Activated CD8-positive, alpha-beta T cell treated with anti-CD3 and anti-CD28 coated beads for 36 hours (primary cell): Measurements from ENCODE around the gene INTS1. TPM values are rescaled to one million over a fixed set of nuclear protein-coding genes. Genes with fewer than 3 reads are reported as not detected.

Experiments used
- ATAC-seq: fragments of 200-7000 bp; cut with Tn5 transposase; one replicate; pipeline ENCODE4 v1.10.0; 2021; ENCODE audit warnings: mild to moderate bottlenecking, moderate library complexity
- CTCF ChIA-PET: fragments of 350-600 bp; sonication (Branson Sonifier 250); formaldehyde crosslinking; loops from one replicate; lab custom pipeline; 2021; ENCODE audit warnings: antibody characterized with exemption; lab: Charles Lee
- POLR2A ChIA-PET: fragments of 350-600 bp; sonication (Branson Sonifier 250); formaldehyde crosslinking; loops from one replicate; lab custom pipeline; 2021; ENCODE audit warnings: antibody characterized with exemption; lab: Charles Lee
- DNase-seq: peaks from one replicate; pipeline ENCODE4 v3.0.0-alpha.2; 2020
- H3K27ac Mint-ChIP-seq: one replicate; pipeline ENCODE4 v1.8.0; 2021; ENCODE audit warnings: mild to moderate bottlenecking, mixed read lengths
- H3K27me3 Mint-ChIP-seq: one replicate; pipeline ENCODE4 v1.8.0; 2021; ENCODE audit warnings: mixed read lengths
- H3K36me3 Mint-ChIP-seq: one replicate; pipeline ENCODE4 v1.8.0; 2021; ENCODE audit warnings: low read depth, mixed read lengths
- H3K4me1 Mint-ChIP-seq: one replicate; pipeline ENCODE4 v1.8.0; 2021; ENCODE audit warnings: low read depth, mixed read lengths
- H3K4me3 Mint-ChIP-seq: one replicate; pipeline ENCODE4 v1.8.0; 2021; ENCODE audit warnings: mild to moderate bottlenecking, moderate library complexity, mixed read lengths
- H3K9me3 Mint-ChIP-seq: one replicate; pipeline ENCODE4 v1.8.0; 2021; ENCODE audit warnings: mixed read lengths
- intact Hi-C: fragments of 100-400 bp; cut with micrococcal nuclease; formaldehyde crosslinking; loops from one replicate; pipeline ENCODE4 v1.10.0; 2022
- total RNA-seq, 2 experiments: library from RNA; stranded (reverse); gene quantifications; one replicate each; pipeline ENCODE4 v1.2.3, GENCODE V29; 2021
- TF ChIP-seq, protein P1 (sequence below): fragments of 200-600 bp; IDR thresholded peaks from one replicate; pipeline ENCODE4 v1.8.0; 2022; ENCODE audit warnings: antibody characterized with exemption, mild to moderate bottlenecking

The INTS1 gene
- total RNA-seq, 2 experiments from 2014 or later: 100 to 103 TPM

DNA sequence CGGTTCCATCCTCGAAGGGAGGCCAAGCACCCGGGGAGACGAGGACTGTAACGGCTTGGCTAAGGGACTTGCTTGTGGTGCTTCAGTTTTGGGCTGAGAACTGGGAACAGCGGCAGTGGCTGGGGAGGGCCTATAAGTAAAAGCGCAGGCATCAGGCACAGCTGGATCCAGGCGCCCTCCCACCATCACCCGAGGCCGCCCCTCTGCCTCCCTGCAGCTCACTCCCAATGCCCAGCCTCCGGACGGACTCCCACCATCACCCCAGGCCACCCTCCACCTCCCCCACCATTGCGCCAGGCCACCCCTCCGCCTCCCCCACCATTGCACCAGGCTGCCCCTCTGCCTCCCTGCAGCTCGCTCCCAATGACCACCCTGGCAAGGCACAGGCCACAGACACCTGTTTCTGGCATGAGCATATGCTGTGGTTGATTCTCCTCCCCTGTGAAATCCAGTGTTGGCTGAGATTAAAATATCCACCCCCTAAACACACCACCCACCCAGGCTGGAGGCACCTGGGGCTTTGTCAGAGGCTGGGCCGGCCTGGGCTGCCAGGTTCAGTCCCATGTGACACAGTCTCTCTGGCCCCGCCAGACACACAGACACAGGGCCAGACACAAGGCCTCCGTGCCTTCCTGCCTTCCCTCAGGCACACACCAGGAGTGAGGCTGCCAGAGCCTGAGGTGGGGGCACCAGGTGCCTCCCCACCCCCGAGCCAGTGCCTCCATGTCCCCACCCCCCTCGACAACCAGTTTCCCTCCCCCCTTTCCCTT is 61.6 kb downstream of the INTS1 start:
- Mint-ChIP-seq H3K9me3 (no peaks in the 10 kb centered on the region), H3K27me3 (no peaks in the 10 kb centered on the region), H3K4me1 (no peaks in the 10 kb centered on the region), H3K4me3 (no peak overlapping the region), H3K36me3 (no peaks in the 10 kb centered on the region), H3K27ac (no peak overlapping the region)
- TF ChIP-seq, protein P1, sequence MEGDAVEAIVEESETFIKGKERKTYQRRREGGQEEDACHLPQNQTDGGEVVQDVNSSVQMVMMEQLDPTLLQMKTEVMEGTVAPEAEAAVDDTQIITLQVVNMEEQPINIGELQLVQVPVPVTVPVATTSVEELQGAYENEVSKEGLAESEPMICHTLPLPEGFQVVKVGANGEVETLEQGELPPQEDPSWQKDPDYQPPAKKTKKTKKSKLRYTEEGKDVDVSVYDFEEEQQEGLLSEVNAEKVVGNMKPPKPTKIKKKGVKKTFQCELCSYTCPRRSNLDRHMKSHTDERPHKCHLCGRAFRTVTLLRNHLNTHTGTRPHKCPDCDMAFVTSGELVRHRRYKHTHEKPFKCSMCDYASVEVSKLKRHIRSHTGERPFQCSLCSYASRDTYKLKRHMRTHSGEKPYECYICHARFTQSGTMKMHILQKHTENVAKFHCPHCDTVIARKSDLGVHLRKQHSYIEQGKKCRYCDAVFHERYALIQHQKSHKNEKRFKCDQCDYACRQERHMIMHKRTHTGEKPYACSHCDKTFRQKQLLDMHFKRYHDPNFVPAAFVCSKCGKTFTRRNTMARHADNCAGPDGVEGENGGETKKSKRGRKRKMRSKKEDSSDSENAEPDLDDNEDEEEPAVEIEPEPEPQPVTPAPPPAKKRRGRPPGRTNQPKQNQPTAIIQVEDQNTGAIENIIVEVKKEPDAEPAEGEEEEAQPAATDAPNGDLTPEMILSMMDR: no peak
- CTCF ChIA-PET: no interaction called here
- DNase-seq (no peak), ATAC-seq (no peak)
- intact Hi-C loops: no loop called here
- POLR2A ChIA-PET: no interaction called here

DNA sequence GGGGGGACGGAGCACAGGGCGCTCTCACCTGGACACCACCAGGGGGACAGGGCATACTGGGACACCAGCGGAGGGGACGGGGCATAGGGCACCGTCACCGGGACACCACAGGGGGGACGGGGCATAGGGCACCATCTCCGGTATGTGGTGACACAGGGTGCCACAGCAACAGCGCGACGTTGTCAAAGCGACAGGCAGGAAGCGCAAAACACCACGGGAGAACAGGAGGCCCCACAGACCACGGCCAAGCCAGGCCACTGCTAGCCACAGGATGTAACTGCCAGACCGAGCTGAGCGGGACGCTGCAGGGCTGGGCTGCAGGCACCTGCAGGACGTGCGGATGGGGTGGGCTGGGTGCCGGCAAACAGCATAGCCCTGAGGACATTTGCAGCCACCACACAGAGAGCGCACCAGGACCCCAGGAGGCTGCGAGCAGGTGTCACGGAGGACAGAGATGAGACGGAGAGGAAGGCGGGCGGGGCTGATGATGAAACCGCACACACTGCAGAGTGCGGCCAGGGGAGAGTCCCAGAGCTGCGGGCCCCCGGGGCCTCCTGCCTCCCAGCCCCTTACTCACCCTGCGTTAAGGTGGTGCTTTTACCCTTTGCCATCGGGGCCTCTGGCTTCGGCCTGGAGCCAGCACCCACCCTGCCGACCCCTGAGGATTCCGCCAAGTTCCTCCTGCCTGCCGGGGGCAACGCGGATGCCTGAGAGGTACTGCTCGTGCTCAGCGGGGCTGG is 62.4 kb downstream of the INTS1 start:
- CTCF ChIA-PET: interaction anchor here (1.2 kb wide), 1 partner anchor 9 kb away, joined by 5 read pairs; no protein-coding TSS in a partner anchor

DNA sequence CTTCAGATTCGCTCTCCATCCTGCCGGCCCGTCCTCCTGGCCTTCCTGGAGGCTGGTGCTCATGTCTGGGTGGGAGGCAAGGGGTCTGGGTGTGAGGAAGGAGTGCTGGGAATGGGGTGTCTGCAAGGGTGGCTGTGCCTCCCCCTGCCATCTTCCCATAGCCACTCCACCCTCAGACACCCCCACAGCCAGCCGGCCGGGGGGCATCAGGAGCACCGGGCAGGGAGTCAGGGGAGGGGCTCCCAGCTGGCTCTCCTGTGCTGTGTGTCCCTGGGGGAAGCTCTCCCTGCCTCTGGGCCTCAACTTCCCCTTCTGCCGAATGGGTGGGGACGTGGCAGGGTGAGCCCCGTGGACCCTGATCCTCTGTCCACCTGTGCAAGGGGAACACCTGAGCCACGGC is 63.6 kb downstream of the INTS1 start:
- POLR2A ChIA-PET: no interaction called here

More for the DNA sequence above, 62.4 kb downstream of the INTS1 start:
- Mint-ChIP-seq H3K9me3 (no peaks in the 10 kb centered on the region), H3K4me3 (no peak overlapping the region), H3K4me1 (no peaks in the 10 kb centered on the region), H3K27ac (no peak overlapping the region), H3K36me3 (no peaks in the 10 kb centered on the region), H3K27me3 (no peaks in the 10 kb centered on the region)
- TF ChIP-seq, protein P1: no peak
- ATAC-seq (no peak), DNase-seq (no peak)
- POLR2A ChIA-PET: no interaction called here
- intact Hi-C loops: no loop called here

DNA sequence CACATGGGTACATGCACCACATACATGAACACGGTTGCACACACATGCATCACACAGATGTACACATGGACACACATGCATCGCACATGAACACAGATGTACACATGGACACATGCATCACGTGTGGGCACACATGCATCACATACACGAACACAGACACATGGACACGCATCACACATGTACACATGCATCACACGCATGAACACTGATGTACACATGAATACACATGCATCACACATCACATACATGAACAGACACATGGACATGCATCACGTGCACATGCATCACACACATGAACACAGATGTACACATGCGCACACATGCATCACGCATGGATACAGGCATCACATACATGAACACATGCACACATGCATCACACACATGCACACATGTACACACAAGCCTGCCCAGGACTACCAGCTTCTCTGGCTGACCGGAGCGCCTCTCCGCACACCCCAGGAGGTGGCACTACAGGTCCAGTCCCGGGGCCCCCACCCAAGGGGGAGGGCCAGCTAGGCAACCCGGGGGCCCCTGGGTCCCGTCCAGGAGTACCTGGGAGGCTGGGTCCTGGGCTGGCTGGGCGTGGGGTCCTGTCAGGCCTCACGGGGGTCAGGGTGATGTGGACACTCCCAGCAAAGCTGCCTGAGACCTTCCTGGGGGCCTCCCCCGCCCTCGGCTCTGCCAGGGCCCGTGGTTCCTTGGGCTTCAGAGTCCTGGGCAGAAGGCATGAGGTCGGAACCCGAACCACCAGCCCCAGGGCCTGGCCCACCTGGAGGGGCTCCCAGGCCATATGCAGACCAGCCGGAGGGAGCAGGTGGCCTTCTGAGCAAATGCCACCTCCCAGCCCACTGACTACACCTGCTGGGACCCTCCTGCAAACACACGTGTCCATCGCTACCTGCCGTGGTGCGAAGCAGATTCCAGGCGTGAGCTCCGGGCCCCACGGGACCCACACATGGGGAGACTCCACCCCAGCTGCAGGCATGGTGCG is 64.5 kb downstream of the INTS1 start:
- no peaks in the 10 kb centered on the region for H3K4me1 Mint-ChIP-seq
- H3K4me3 Mint-ChIP-seq: no peak overlapping the region
- no peaks in the 10 kb centered on the region for H3K27me3 Mint-ChIP-seq
- no peak overlapping the region for H3K27ac Mint-ChIP-seq
- H3K36me3 Mint-ChIP-seq: no peaks in the 10 kb centered on the region
- no peak for DNase-seq
- TF ChIP-seq, protein P1: no peak
- H3K9me3 Mint-ChIP-seq: no peaks in the 10 kb centered on the region
- ATAC-seq: no peak
- ChIA-PET CTCF (interaction anchor here (1.4 kb wide), 1 partner anchor 11 kb away, joined by 3 read pairs; no protein-coding TSS in a partner anchor), POLR2A (no interaction called here)
- intact Hi-C loops: no loop called here

More for the DNA sequence above, 63.6 kb downstream of the INTS1 start:
- intact Hi-C loops: no loop called here
- TF ChIP-seq, protein P1: no peak
- CTCF ChIA-PET: interaction anchor here (1.2 kb wide), 1 partner anchor 8 kb away, joined by 5 read pairs; no protein-coding TSS in a partner anchor
- ATAC-seq: no peak
- Mint-ChIP-seq H3K9me3 (no peaks in the 10 kb centered on the region), H3K27ac (no peak overlapping the region), H3K4me3 (no peak overlapping the region), H3K27me3 (no peaks in the 10 kb centered on the region), H3K4me1 (no peaks in the 10 kb centered on the region), H3K36me3 (no peaks in the 10 kb centered on the region)
- DNase-seq: no peak
